Superior temporal gyrus (tissue), 1 donor: ENCODE measurements around the gene ZNF791.
"Not testable (repeated sequence)": the region's sequence is repeated elsewhere in the genome, so short reads cannot be mapped to it uniquely, and the experiment has no call there.

ENCODE experiments used
- DNase-seq: peaks from one replicate; pipeline ENCODE4 v3.0.0-alpha.2; 2016; ENCODE audit errors: extremely low spot score

Gene ZNF791

GRCh38 chr19:12667731-12668302 lies 57.1 kb downstream of the ZNF791 start:
- DNase-seq, result no peak

GRCh38 chr19:12668346-12668745 lies 57.6 kb downstream of the ZNF791 start:
- no peak for DNase-seq

- no peak for DNase-seq
Observed at GRCh38 chr19:12668932-12669269, 58.2 kb downstream of the ZNF791 start.

- DNase-seq, result peak; percentile 93
Observed at GRCh38 chr19:12669270-12670158, 58.8 kb downstream of the ZNF791 start.

DNA sequence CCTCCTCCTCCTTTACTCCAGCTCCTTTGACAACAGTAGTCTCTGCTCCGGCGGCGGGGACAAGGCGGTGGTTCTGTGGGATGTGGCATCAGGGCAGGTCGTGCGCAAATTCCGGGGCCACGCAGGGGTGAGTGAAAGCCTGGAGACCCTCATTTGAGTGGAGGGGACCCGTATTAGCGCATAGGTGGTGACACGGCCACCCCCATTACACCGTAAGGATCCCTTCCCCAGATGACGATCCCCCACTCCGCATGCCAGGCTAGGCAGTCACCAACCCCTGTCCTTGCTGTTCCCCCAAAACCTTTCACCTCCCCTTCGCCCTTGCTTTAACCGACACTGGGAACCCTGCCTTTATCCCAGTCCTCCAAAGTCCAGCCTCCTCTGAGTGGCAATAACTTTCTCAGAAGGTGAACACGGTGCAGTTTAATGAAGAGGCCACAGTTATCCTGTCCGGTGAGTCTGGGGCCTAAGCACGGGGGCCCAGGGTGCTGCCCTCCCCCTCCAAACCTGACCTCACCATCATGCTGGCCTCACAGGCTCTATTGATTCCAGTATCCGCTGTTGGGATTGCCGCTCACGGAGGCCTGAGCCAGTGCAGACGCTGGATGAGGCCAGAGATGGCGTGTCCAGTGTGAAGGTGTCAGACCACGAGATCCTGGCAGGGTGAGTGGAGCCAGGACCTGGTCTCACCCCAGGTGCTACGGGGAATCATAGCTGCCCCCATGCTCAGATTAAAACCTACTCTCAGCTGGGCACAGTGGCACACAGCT lies 59.6 kb downstream of the ZNF791 start:
- no peak for DNase-seq

- DNase-seq, result no peak
Observed at GRCh38 chr19:12672744-12673143, 62.0 kb downstream of the ZNF791 start.

- DNase-seq, result no peak
Observed at GRCh38 chr19:12675399-12675798, 64.7 kb downstream of the ZNF791 start.

- no peak for DNase-seq
Observed at GRCh38 chr19:12675940-12676339, 65.2 kb downstream of the ZNF791 start.

GRCh38 chr19:12676384-12676792 lies 65.7 kb downstream of the ZNF791 start:
- DNase-seq, result peak; percentile 76

DNA sequence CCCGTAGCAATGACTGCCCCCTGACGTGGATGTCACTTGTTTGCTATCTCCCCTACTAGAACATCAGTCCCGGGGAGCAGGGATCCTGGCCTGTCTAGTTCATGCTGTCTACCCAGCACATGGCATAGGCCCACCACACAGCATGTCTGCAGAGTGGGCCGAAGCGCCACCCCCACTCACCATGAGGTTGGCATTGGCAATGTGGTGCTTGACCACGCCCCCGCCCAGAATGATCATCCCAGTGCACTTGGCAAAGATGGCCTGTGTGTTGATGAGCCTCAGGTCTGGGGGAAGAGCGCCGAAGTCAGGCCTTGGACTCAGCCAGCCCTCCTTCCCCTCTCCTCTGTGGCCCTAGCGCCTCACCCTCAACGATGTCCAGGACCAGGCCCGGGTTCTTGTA lies 66.2 kb downstream of the ZNF791 start:
- DNase-seq, result no peak

DNA sequence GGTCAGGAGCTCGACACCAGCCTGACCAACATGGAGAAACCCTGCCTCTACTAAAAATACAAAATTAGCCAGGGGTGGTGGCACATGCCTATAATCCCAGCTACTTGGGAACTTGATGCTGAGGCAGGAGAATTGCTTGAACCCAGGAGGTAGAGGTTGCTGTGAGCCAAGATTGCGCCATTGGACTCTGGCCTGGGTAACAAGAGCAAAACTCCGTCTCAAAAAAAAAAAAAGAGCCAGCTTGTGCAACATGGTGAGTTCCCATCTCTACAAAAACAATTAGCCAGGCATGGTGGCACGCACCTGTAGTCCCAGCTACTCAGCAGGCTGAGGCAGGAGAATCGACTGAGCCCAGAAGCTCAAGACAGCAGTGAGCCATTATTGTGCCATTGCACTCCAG lies 67.3 kb downstream of the ZNF791 start:
- not testable (repeated sequence) for DNase-seq

GRCh38 chr19:12680034-12680433 lies 69.3 kb downstream of the ZNF791 start:
- no peak for DNase-seq

DNA sequence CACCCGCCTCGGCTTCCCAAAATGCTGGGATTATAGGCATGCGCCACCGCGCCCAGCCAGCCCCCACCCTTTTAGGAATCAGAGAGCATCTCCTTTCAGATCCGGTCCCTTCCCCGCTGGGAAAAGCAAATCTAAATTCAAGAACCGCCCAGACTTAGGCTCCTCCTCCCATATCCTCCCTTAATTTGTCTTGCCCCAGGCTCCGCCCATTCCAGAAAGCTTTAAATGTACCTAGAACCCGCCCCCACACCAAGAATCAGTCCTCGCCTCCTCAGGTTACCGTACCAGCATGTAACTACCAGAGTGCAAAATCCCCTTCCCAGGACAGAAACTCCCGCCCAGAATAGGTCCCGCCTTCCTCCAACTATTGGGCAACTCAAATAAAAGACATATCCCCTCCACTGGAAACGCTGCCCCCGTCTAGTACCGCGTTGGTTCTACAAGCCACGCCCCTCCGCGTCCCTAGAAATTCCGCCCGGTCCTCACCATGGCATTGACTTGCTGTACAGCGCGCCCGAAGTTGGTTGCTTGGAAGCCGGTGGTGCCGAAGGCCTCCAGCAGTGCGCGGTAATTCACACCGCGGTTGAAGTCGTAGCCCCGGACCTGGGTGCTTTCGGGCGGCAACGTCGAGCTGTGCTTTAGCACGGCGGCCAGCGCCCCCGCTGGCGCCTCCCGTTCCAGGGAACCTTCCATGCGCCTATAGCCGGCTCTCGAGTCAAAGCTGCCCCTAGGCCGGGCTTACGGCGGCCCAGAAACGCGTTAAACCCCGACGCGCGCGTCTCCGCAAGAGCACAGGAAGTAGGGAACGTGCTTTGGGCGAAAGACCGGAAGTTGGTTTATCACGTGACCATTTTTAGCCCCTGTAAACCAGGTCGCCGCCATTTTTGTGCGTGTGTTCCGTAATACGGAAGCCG lies 70.6 kb downstream of the ZNF791 start, which contains the start of gene DHPS:
Gene DHPS (minus strand): TSS at position 807 of the 914 bp plus-strand sequence. CDS start 114 bp downstream, at position 693.
- peak; percentile 99 for DNase-seq
